Type B pancreatic cell (in vitro differentiated cells): ENCODE measurements around the gene FGD3. TPM values are rescaled to one million over a fixed set of nuclear protein-coding genes. Genes with fewer than 3 reads are reported as not detected.
"Not testable (repeated sequence)": the region's sequence is repeated elsewhere in the genome, so short reads cannot be mapped to it uniquely, and the experiment has no call there.

Experiments
- DNase-seq: peaks from one replicate; pipeline ENCODE4 v3.0.0; 2021; ENCODE audit warnings: mixed read lengths; ENCODE audit not compliant: unreplicated experiment; ENCODE audit errors: extremely low spot score
- H3K27ac Mint-ChIP-seq: 2 replicates; pipeline ENCODE4 v1.8.0; 2021; ENCODE audit warnings: mild to moderate bottlenecking, mixed read lengths
- H3K27me3 Mint-ChIP-seq: 2 replicates; pipeline ENCODE4 v1.8.0; 2021; ENCODE audit warnings: mixed read lengths
- H3K36me3 Mint-ChIP-seq: 2 replicates; pipeline ENCODE4 v1.8.0; 2021; ENCODE audit warnings: mixed read lengths
- H3K4me1 Mint-ChIP-seq: one replicate; pipeline ENCODE4 v1.8.0; 2021; ENCODE audit warnings: mixed read lengths; ENCODE audit not compliant: unreplicated experiment
- H3K4me3 Mint-ChIP-seq: 2 replicates; pipeline ENCODE4 v1.8.0; 2021; ENCODE audit warnings: mild to moderate bottlenecking, mixed read lengths
- H3K9me3 Mint-ChIP-seq: 2 replicates; pipeline ENCODE4 v1.8.0; 2021; ENCODE audit warnings: mixed read lengths
- total RNA-seq: library from RNA; stranded (reverse); gene quantifications from 2 replicates; pipeline ENCODE4 v1.2.1, GENCODE V29; 2021; ENCODE audit warnings: low replicate concordance
- TF ChIP-seq, protein P1 (sequence below): fragments of 200-600 bp; sonication (generic); conservative IDR thresholded peaks from 2 replicates; pipeline ENCODE4 v1.5.0; 2021; ENCODE audit warnings: antibody characterized with exemption, mild to moderate bottlenecking

The FGD3 gene
- total RNA-seq, 1 donor from 2014 or later, result 5.5 TPM

DNA sequence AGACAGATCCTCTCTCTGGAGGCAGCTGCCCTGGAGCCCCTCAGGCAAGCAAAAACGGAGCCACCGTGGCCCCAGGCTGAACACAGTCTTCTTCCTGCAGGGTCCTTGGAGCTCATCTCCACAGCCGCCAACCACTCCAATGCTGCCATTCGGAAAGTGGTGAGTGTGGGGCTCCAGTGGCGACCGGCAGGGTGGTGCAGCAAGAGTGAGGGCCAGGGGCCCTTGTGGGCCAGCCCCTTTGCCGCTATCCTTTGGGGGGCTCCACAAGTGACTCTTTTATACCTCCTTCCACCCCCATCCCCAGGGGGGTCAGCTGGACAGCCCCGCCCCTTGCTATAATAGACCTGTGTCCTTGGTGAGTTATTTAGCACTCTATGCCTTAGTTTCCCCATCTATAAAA lies 63.8 kb downstream of the FGD3 start:
- TF ChIP-seq, protein P1, sequence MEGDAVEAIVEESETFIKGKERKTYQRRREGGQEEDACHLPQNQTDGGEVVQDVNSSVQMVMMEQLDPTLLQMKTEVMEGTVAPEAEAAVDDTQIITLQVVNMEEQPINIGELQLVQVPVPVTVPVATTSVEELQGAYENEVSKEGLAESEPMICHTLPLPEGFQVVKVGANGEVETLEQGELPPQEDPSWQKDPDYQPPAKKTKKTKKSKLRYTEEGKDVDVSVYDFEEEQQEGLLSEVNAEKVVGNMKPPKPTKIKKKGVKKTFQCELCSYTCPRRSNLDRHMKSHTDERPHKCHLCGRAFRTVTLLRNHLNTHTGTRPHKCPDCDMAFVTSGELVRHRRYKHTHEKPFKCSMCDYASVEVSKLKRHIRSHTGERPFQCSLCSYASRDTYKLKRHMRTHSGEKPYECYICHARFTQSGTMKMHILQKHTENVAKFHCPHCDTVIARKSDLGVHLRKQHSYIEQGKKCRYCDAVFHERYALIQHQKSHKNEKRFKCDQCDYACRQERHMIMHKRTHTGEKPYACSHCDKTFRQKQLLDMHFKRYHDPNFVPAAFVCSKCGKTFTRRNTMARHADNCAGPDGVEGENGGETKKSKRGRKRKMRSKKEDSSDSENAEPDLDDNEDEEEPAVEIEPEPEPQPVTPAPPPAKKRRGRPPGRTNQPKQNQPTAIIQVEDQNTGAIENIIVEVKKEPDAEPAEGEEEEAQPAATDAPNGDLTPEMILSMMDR, result no peak
- Mint-ChIP-seq H3K27ac (no peak overlapping the region), H3K27me3 (no peaks in the 10 kb centered on the region), H3K36me3 (no peaks in the 10 kb centered on the region), H3K4me3 (no peak overlapping the region), H3K4me1 (peaks cover 4% of the 10 kb centered on the region), H3K9me3 (no peaks in the 10 kb centered on the region)
- peak; percentile 58 for DNase-seq

- no peak overlapping the region for H3K27ac Mint-ChIP-seq
- no peaks in the 10 kb centered on the region for H3K9me3 Mint-ChIP-seq
- TF ChIP-seq, protein P1, result no peak
- no peak overlapping the region for H3K4me3 Mint-ChIP-seq
- no peaks in the 10 kb centered on the region for H3K36me3 Mint-ChIP-seq
- no peaks in the 10 kb centered on the region for H3K27me3 Mint-ChIP-seq
- peaks cover 8% of the 10 kb centered on the region for H3K4me1 Mint-ChIP-seq
- no peak for DNase-seq
These were observed 65.9 kb downstream of the FGD3 start for GRCh38 chr9:93012963-93013855.

DNA sequence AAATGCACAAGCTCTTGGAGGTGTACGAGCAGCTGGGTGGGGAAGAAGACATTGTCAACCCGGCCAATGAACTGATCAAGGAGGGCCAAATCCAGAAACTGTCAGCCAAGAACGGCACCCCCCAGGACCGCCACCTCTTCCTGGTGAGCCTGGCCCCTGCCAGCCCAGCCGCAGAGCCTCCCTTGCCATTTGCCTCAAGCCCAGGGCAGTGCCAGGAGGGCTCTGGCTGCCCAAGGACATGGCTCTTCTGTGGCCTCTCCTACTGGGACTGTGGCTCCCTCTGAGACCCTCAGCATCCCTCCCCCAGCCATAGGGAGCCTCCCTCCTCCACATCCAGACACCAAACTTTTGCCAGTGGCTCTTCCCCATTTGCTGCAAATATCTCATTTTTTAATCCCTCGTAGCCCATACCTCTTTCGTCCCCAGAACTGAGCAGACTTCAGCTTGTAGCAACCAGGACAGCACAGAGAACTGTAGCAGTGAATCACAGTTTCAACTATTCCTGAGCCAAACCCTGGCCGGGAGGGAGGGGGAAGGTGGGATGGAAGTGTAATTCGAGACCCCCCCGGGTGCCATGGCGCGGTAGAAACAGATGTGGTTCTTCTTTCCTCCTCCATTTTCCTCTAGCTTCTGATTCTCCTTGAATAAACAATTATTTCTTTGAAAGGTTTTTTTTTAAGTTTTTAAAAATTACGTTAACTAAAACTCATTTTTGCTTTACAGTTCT lies 66.7 kb downstream of the FGD3 start:
- peak; percentile 48 for DNase-seq
- Mint-ChIP-seq H3K4me1 (peaks cover 12% of the 10 kb centered on the region), H3K27me3 (no peaks in the 10 kb centered on the region), H3K36me3 (peaks cover 1% of the 10 kb centered on the region), H3K4me3 (no peak overlapping the region), H3K27ac (no peak overlapping the region), H3K9me3 (no peaks in the 10 kb centered on the region)
- TF ChIP-seq, protein P1, result no peak

DNA sequence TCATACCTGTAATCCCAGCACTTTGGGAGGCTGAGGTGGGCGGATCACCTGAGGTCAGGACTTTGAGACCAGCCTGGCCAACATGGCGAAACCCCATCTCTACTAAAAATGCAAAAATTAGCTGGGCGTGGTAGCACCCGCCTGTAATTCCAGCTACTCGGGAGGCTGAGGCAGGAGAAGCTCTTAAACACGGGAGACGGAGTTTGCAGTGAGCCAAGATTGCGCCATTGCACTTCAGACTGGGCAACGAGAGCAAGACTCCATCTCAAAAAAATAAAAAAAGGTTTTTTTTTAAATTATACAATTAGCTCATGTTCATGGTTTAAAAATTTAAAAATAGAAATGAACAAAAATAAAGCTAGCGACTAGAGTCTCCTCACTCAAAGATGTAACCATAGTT lies 67.9 kb downstream of the FGD3 start:
- not testable (repeated sequence) for H3K36me3 Mint-ChIP-seq, H3K27ac Mint-ChIP-seq, H3K9me3 Mint-ChIP-seq, H3K27me3 Mint-ChIP-seq, DNase-seq, H3K4me3 Mint-ChIP-seq
- peaks cover 18% of the 10 kb centered on the region for H3K4me1 Mint-ChIP-seq

DNA sequence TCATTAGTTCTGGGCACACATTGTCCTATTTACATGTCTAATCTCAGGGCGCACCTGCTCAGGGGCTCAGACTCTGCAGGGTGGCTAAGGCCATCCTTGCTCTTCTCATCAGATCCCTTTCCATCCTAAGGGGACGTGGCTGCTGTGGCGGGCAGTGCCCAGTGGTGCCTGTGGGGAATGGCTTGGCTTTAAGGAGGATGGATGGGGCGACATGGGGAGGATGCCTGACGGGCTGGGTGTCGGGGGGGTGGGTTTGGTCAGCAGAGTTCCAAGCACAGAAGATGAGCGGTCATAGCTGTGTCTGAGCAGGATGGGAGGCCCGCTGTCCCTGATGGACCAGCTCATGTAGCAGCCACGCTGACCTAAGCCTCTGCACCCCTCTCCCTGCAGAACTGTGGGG lies 70.3 kb downstream of the FGD3 start:
- Mint-ChIP-seq H3K4me1 (peaks cover 18% of the 10 kb centered on the region), H3K27me3 (no peaks in the 10 kb centered on the region), H3K4me3 (no peak overlapping the region), H3K36me3 (peaks cover 6% of the 10 kb centered on the region), H3K9me3 (no peaks in the 10 kb centered on the region), H3K27ac (no peak overlapping the region)
- peak; percentile 44 for DNase-seq
- TF ChIP-seq, protein P1, result no peak

- no peaks in the 10 kb centered on the region for H3K9me3 Mint-ChIP-seq
- H3K4me3 Mint-ChIP-seq, result no peak overlapping the region
- no peaks in the 10 kb centered on the region for H3K27me3 Mint-ChIP-seq
- peaks cover 6% of the 10 kb centered on the region for H3K36me3 Mint-ChIP-seq
- H3K4me1 Mint-ChIP-seq, result peaks cover 14% of the 10 kb centered on the region
- TF ChIP-seq, protein P1, result no peak
- H3K27ac Mint-ChIP-seq, result no peak overlapping the region
- no peak for DNase-seq
These were observed 72.8 kb downstream of the FGD3 start for GRCh38 chr9:93020151-93020550.
